GM15510 (cell line): Measurements from ENCODE around the gene ILKAP.

ENCODE experiments used
- POLR2A ChIP-seq: IDR thresholded peaks from 3 replicates; pipeline ENCODE4 v1.6.1; 2011; ENCODE audit warnings: borderline replicate concordance; ENCODE audit not compliant: insufficient read length; ENCODE audit errors: extremely low read depth

The ILKAP gene

GRCh38 chr2:238239863-238240756 lies 36.6 kb upstream of the ILKAP start, which contains the start of gene HES6:
Gene HES6, minus strand, starts transcription at chr2:238240038. Its CDS starts 133 bp downstream, at chr2:238239905.
- TF ChIP-seq POLR2A: peak; percentile 96

- no peak for TF ChIP-seq POLR2A
Measured at GRCh38 chr2:238239543-238239862, 36.0 kb upstream of the ILKAP start.

- TF ChIP-seq POLR2A: no peak
Measured at GRCh38 chr2:238238766-238239542, 35.5 kb upstream of the ILKAP start.

GRCh38 chr2:238238311-238238765 lies 34.8 kb upstream of the ILKAP start:
- TF ChIP-seq POLR2A: no peak

GRCh38 chr2:238237431-238238135 lies 34.1 kb upstream of the ILKAP start:
- no peak for TF ChIP-seq POLR2A

GRCh38 chr2:238236571-238236970 lies 33.1 kb upstream of the ILKAP start:
- TF ChIP-seq POLR2A: no peak

GRCh38 chr2:238235856-238236255 lies 32.4 kb upstream of the ILKAP start:
- TF ChIP-seq POLR2A: no peak

GRCh38 chr2:238235331-238235732 lies 31.8 kb upstream of the ILKAP start:
- TF ChIP-seq POLR2A: no peak

GRCh38 chr2:238233625-238234024 lies 30.1 kb upstream of the ILKAP start:
- no peak for TF ChIP-seq POLR2A

GRCh38 chr2:238231809-238232208 lies 28.3 kb upstream of the ILKAP start:
- no peak for TF ChIP-seq POLR2A

- peak; percentile 48 for TF ChIP-seq POLR2A
Measured at GRCh38 chr2:238231251-238231793, 27.8 kb upstream of the ILKAP start.

GRCh38 chr2:238230699-238231098 lies 27.2 kb upstream of the ILKAP start:
- TF ChIP-seq POLR2A: no peak

GRCh38 chr2:238228700-238229099 lies 25.2 kb upstream of the ILKAP start:
- TF ChIP-seq POLR2A: no peak

GRCh38 chr2:238227587-238228032 lies 24.1 kb upstream of the ILKAP start:
- TF ChIP-seq POLR2A: no peak

GRCh38 chr2:238226698-238227586 lies 23.4 kb upstream of the ILKAP start:
- TF ChIP-seq POLR2A: no peak
